Fibroblast of the aortic adventitia (primary cell): ENCODE results near the gene MAPK8IP3. TPM values are rescaled to one million over a fixed set of nuclear protein-coding genes. Genes with fewer than 3 reads are reported as not detected.

ENCODE experiments used
- DNase-seq: peaks from one replicate; pipeline ENCODE4 v3.0.0-alpha.2; 2010; ENCODE audit warnings: low read depth
- H3K4me3 ChIP-seq: 2 replicates; pipeline ENCODE4 v1.5.1; 2011; ENCODE audit warnings: low read depth, mild to moderate bottlenecking, control low read depth, low read length, moderate library complexity
- total RNA-seq: library from RNA; depleted of rRNA; stranded (reverse); fragments of >200 nt; gene quantifications from 2 replicates; pipeline ENCODE4 v1.2.3, GENCODE V29; 2012; ENCODE audit warnings: low replicate concordance
- TF ChIP-seq, protein P1 (sequence below): IDR thresholded peaks from 2 replicates; pipeline ENCODE4 v1.5.1; 2011; ENCODE audit warnings: mild to moderate bottlenecking, low read length, control low read depth, inconsistent platforms; ENCODE audit not compliant: insufficient read depth

MAPK8IP3 gene
- total RNA-seq, 1 donor = 27.3 TPM

DNA sequence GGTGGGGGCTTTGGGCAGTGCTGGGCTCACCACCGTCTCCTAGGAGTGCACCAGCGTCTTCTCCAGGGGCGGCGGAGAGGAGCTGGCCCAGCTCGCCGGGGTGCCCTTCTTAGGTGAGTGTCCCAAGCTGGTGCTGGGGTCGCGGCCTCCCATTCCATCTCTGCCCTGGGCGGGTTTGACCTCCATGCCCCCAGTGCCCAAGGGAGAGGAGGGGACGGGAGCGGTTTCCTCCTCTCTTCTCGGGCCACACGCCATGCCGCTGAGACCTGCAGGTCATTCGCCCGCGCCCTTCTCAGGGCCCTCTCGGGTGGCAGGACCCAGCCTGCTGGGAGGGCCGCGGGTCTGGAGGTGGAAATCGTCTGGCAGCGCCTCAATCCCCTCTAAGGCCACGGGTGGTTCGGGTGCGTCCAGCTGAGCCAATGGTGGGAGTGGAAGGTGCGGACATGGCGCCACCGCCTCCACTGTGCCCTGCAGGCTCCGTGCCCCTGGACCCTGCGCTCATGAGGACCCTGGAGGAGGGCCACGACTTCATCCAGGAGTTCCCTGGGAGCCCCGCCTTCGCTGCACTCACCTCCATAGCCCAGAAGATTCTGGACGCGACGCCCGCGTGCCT, 82.2 kb downstream of the MAPK8IP3 start:
- no peak for DNase-seq
- TF ChIP-seq, protein P1, sequence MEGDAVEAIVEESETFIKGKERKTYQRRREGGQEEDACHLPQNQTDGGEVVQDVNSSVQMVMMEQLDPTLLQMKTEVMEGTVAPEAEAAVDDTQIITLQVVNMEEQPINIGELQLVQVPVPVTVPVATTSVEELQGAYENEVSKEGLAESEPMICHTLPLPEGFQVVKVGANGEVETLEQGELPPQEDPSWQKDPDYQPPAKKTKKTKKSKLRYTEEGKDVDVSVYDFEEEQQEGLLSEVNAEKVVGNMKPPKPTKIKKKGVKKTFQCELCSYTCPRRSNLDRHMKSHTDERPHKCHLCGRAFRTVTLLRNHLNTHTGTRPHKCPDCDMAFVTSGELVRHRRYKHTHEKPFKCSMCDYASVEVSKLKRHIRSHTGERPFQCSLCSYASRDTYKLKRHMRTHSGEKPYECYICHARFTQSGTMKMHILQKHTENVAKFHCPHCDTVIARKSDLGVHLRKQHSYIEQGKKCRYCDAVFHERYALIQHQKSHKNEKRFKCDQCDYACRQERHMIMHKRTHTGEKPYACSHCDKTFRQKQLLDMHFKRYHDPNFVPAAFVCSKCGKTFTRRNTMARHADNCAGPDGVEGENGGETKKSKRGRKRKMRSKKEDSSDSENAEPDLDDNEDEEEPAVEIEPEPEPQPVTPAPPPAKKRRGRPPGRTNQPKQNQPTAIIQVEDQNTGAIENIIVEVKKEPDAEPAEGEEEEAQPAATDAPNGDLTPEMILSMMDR = no peak
- no peak overlapping the region for H3K4me3 ChIP-seq

GRCh38 chr16:1788708-1789100, 82.7 kb downstream of the MAPK8IP3 start:
- TF ChIP-seq, protein P1 = no peak
- DNase-seq = no peak
- H3K4me3 ChIP-seq = no peak overlapping the region

DNA sequence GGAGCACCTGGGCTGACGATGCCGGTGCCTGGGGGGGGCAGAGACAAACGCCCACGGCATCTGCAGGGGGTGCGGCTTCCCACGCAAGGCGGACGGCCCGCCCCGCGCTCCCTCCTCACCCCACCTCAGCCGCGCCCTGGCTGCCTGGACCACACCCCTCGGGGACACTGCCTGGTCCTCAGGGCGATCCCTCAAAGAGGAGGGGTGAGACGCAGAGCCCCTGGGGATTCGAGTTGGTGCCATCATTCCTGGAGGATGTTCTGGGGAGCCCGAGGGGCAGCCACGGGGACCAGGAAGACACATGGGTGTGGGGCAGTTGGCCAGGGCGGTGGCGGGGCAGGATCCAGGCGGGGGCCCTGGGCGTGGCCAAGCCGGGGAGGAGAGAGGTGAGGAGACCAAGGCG, 83.6 kb downstream of the MAPK8IP3 start:
- no peak for DNase-seq
- TF ChIP-seq, protein P1 = no peak

GRCh38 chr16:1790261-1790610, 84.2 kb downstream of the MAPK8IP3 start:
- no peak for DNase-seq
- no peak overlapping the region for H3K4me3 ChIP-seq
- TF ChIP-seq, protein P1 = no peak

More for the DNA sequence above, 83.6 kb downstream of the MAPK8IP3 start:
- H3K4me3 ChIP-seq = no peak overlapping the region

DNA sequence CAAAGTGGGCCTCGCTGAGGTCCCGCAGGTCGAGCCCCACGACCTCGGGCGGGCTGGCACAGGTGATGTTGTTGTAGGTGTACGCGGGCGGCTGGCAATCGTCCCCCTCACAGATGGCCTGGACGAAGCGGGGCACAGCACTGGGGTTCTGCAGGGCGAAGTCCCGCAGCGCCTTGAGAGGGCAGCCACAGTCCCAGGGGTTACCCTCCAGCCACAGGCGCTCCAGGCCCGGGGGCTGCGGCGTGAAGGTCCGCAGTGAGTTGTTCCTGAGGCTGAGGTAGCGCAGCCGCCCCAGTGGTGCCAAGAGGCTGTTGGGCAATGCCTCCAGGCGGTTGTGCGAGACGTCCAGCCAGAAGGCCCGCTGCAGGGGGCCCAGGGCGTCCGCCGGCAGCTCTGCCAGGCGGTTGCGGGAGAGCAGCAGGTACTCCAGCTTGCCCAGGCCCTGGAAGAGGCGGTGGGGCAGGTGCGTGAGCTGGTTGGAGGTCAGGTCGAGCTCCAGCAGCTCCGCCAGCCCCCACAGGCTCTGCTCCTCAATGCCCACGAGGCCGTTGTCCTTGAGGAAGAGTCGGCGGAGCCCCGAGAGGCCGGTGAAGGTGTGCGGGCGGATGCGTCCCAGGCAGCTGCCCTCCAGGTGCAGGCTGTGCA, 84.7 kb downstream of the MAPK8IP3 start:
- no peak for DNase-seq
- no peak overlapping the region for H3K4me3 ChIP-seq
- TF ChIP-seq, protein P1 = no peak

DNA sequence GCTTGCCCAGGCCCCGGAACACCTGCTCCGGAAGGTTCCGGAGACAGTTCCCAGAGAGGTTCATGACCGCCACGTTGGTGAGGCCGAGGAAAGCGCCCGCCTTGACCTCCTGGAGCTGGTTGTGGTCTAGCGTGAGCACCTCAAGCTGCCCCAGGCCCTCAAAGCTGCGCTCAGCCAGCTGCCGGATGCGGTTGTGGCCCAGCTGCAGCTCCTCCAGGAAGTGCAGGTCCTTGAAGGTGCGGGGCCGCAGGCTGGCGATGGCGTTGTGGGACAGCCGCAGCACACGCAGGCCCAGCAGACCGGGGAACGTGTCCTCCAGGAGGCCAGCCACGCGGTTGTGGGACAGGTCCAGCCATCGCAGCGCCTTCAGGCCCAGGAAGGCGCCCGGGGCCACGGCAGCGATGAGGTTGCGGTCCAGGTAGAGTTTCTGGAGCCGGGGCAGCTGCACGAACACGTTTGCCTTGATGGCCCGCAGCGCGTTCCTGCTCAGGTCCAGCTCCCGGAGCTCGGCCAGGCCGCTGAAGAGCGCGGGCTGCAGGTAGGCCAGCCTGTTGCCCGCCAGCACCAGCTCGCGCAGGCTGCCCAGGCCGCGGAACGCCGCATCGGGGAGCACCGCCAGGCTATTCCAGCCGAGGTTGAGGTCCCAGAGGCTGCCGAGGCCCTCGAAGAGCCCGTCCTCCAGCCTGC, 85.4 kb downstream of the MAPK8IP3 start:
- H3K4me3 ChIP-seq = no peak overlapping the region
- TF ChIP-seq, protein P1 = no peak
- DNase-seq = no peak
